HEK293T (cell line): ENCODE data around the gene SSH2.

Experiments used
- ARNT ChIP-seq: fragments of 450-650 bp; IDR thresholded peaks from 2 replicates; pipeline ENCODE4 v1.6.1; 2017; ENCODE audit warnings: mild to moderate bottlenecking
- BHLHE40 ChIP-seq: fragments of 450-650 bp; IDR thresholded peaks from 2 replicates; pipeline ENCODE4 v1.6.1; 2016; ENCODE audit warnings: mild to moderate bottlenecking, moderate library complexity, borderline replicate concordance
- CTBP1 ChIP-seq: fragments of 450-650 bp; IDR thresholded peaks from 2 replicates; pipeline ENCODE4 v1.6.1; 2016; ENCODE audit warnings: borderline replicate concordance
- ELF4 ChIP-seq: fragments of 450-650 bp; IDR thresholded peaks from 2 replicates; pipeline ENCODE4 v1.6.1; 2017; ENCODE audit warnings: antibody characterized with exemption
- FOXA1 ChIP-seq: fragments of 450-650 bp; IDR thresholded peaks from 2 replicates; pipeline ENCODE4 v1.6.1; 2016; ENCODE audit warnings: mild to moderate bottlenecking
- FOXK2 ChIP-seq: fragments of 450-650 bp; IDR thresholded peaks from 2 replicates; pipeline ENCODE4 v1.6.1; 2016; ENCODE audit warnings: mild to moderate bottlenecking
- FOXM1 ChIP-seq: fragments of 450-650 bp; IDR thresholded peaks from 2 replicates; pipeline ENCODE4 v1.6.1; 2017; ENCODE audit warnings: mild to moderate bottlenecking, borderline replicate concordance
- SP1 ChIP-seq: fragments of 450-650 bp; IDR thresholded peaks from 2 replicates; pipeline ENCODE4 v1.6.1; 2017

DNA sequence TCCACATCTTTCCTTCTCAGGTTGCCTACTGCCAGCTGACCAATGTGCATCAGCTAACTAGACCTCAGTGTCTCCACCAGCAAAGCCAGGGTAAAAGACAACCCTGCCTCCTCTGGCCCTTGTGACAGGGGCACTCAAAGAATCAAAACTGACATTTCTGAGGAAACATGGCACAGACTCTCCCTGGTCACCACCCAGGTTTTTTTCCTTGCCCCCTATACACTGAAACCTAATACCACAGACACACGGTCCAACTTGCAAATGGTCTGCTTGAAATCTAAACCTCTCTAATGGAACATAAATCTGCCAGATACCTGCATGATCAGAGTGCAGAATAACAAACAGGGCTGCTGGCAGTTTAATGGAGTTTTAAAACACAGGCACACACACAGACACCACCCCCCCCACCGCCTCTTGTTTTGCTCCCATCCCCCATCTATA is 287.8 kb downstream of the SSH2 start:
- no peak for TF ChIP-seq ARNT
- no peak for TF ChIP-seq FOXM1
- TF ChIP-seq BHLHE40: no peak
- no peak for TF ChIP-seq SP1
- TF ChIP-seq ELF4: no peak
- no peak for TF ChIP-seq FOXK2
- TF ChIP-seq CTBP1: peak; percentile 81; the same call in 1 of the 2 replicates
- no peak for TF ChIP-seq FOXA1
